ENCODE results near the gene MFSD12. TPM values are rescaled to one million over a fixed set of nuclear protein-coding genes. Genes with fewer than 3 reads are reported as not detected.

Gene MFSD12
- total RNA-seq, 1 donor from 2014 or later = 154 TPM

DNA sequence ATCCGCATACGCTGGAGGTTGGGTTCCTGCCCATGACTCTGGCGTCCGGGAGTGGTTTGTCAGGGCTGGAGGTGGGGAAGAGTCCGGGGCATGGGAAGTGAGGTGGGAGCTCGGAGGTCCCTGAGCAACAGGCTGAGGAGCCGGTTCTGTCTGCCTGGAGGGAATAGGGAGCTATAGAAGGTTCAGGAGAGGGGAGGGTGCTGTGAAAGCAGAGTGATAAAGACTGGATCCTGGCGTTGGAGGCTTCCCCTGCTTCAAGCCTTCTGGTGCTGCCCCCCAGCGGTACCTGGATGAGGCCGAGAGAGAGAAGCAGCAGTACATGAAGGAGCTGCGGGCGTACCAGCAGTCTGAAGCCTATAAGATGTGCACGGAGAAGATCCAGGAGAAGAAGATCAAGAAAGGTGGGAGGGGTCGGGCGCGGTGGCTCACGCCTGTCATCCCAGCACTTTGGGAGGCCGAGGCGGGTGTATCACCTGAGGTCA lies 17.9 kb upstream of the MFSD12 start:
- H3K4me3 ChIP-seq (ENCODE audit: low read depth, low read length) = no peak overlapping the region
- no peaks in the 10 kb centered on the region for H3K36me3 ChIP-seq (ENCODE audit: control insufficient read depth, insufficient read depth, low read length)
- DNase-seq (ENCODE audit: low read depth) = no peak
- no peaks in the 10 kb centered on the region for H3K27me3 ChIP-seq (ENCODE audit: control insufficient read depth, insufficient read depth, low read length)
- TF ChIP-seq, protein P1, sequence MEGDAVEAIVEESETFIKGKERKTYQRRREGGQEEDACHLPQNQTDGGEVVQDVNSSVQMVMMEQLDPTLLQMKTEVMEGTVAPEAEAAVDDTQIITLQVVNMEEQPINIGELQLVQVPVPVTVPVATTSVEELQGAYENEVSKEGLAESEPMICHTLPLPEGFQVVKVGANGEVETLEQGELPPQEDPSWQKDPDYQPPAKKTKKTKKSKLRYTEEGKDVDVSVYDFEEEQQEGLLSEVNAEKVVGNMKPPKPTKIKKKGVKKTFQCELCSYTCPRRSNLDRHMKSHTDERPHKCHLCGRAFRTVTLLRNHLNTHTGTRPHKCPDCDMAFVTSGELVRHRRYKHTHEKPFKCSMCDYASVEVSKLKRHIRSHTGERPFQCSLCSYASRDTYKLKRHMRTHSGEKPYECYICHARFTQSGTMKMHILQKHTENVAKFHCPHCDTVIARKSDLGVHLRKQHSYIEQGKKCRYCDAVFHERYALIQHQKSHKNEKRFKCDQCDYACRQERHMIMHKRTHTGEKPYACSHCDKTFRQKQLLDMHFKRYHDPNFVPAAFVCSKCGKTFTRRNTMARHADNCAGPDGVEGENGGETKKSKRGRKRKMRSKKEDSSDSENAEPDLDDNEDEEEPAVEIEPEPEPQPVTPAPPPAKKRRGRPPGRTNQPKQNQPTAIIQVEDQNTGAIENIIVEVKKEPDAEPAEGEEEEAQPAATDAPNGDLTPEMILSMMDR (IDR thresholded peaks at IDR 0.05; ENCODE audit: insufficient read depth, low read length, poor library complexity, severe bottlenecking) = peak; percentile 38

DNA sequence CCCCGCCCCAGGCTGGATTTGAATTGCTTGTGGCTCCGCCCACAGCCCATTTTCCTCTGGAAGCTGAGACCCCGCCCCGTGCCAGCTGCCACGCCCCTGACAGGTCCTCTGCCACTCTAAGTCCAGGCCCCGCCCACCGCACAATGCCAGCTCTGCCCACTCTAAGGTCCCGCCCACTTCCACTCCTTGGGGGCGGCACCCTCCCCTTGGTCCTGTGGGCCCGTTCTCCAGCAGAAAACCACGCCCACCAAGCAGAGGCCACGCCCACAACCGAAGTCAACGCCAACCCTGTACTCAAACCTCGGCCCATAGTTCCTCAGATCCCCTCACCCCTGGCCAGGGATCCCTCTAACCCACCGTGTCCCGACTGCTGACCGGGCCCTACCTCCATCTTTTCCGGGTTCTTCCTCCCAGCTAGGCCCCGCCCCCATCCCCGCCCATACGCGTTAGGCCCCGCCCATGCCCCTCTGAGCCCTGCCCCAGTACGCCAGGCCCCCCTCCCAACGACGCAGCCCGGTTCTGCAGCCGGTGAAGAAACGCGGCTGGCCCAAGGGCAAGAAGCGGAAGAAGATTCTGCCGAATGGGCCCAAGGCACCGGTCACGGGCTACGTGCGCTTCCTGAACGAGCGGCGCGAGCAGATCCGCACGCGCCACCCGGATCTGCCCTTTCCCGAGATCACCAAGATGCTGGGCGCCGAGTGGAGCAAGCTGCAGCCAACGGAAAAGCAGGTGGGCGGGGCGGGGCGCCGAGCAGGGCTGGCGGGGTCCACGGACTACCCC lies 16.7 kb upstream of the MFSD12 start:
- TF ChIP-seq, protein P1 (IDR thresholded peaks at IDR 0.05; ENCODE audit: insufficient read depth, low read length, poor library complexity, severe bottlenecking) = no peak
- Histone ChIP-seq H3K4me3 (ENCODE audit: low read depth, low read length) (peak overlapping the region; percentile 77), H3K36me3 (ENCODE audit: control insufficient read depth, insufficient read depth, low read length) (no peaks in the 10 kb centered on the region), H3K27me3 (ENCODE audit: control insufficient read depth, insufficient read depth, low read length) (no peaks in the 10 kb centered on the region)
- peak; percentile 80 for DNase-seq (ENCODE audit: low read depth)

DNA sequence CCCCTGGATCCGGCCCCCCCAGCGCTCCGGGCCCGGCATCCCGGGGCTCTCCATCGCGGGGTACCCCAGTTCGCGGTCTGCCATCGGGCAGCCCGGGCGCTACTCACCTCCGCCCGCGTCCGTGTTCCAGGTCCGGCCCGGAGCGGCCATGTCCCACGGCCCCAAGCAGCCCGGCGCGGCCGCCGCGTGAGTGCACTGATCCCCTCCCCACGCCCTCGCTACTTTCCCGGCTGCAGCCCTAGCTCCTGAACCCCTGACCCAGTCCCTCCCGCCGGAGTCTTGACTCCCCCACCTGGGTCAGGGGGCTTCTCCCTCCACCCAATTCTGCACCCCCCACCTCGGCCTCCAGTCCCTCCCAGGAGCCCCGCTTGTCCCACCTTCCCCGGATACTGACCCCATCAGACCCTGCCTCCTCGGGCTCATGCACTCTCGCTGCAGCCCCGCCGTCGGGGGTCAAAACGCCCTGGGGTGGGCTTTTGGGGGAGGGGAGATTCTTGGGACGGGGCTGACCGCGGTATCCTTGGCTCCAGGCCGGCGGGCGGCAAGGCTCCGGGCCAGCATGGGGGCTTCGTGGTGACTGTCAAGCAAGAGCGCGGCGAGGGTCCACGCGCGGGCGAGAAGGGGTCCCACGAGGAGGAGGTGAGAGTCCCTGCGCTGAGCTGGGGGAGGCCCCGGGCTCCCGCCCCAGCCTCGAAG lies 15.9 kb upstream of the MFSD12 start:
- peak overlapping the region; percentile 77 for H3K4me3 ChIP-seq (ENCODE audit: low read depth, low read length)
- no peak for DNase-seq (ENCODE audit: low read depth)
- H3K36me3 ChIP-seq (ENCODE audit: control insufficient read depth, insufficient read depth, low read length) = no peaks in the 10 kb centered on the region
- H3K27me3 ChIP-seq (ENCODE audit: control insufficient read depth, insufficient read depth, low read length) = no peaks in the 10 kb centered on the region
- TF ChIP-seq, protein P1 (IDR thresholded peaks at IDR 0.05; ENCODE audit: insufficient read depth, low read length, poor library complexity, severe bottlenecking) = no peak

DNA sequence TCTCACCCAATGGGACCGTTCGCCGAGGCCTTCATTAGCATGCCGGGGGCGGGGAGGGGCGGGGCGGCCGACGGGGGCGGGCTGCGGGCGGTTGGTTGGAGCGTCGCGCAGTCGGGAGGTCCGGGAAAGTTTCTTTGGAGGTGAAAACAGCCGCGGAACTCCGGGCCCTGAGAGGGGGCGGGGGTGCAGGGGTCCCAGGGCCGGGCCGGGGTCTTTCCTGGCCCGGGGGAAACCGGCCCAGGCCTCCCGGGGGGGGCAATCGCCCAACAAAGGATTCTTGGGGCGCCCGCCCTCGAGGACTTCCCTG lies 15.4 kb upstream of the MFSD12 start, which contains the start of gene HMG20B:
Gene HMG20B (plus strand): TSS at position 90 of the 307 bp plus-strand sequence. CDS start 366 bp downstream, outside the sequence.
- H3K4me3 ChIP-seq (ENCODE audit: low read depth, low read length) = peak within 1 kb of the TSS; percentile 77
- H3K27me3 ChIP-seq (ENCODE audit: control insufficient read depth, insufficient read depth, low read length) = no peaks in the 10 kb centered on the region
- no peak for DNase-seq (ENCODE audit: low read depth)
- no peaks in the 10 kb centered on the region for H3K36me3 ChIP-seq (ENCODE audit: control insufficient read depth, insufficient read depth, low read length)
- TF ChIP-seq, protein P1 (IDR thresholded peaks at IDR 0.05; ENCODE audit: insufficient read depth, low read length, poor library complexity, severe bottlenecking) = no peak

DNA sequence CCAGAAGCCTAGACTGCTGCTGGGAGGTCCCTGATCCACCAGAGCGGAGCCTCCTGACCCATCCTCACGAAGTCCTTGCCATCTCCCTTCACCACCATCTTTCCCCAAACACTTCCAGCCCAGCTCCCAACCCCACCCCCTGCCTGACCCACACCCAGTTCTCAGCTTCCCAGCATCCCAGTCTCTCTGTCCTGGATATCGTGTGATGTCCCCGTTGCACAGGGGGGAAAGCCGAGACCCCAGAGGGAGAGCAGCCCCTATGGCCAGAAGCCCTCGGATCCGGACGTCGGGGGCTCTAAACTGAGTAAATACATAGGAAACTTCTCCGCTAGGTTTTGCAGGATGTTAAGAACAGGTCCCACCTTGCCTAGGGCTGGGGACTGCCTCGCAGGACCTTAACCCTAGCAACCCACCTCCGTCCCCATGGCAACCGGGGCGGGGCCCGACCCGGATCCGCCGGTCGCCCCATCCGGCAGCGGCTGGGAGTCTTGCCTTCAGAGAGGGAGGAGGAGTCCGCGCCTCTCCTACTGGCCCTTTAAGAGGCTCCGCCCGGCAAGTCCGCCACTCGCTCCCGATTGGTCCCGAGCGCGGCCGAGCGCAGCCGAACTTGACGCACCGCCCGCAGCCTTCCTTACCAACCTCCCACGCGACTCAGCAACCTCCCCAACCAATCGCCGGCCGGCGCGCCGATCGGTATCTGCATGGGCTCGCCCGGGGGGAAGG lies 14.9 kb upstream of the MFSD12 start:
- TF ChIP-seq, protein P1 (IDR thresholded peaks at IDR 0.05; ENCODE audit: insufficient read depth, low read length, poor library complexity, severe bottlenecking) = no peak
- Histone ChIP-seq H3K27me3 (ENCODE audit: control insufficient read depth, insufficient read depth, low read length) (no peaks in the 10 kb centered on the region), H3K4me3 (ENCODE audit: low read depth, low read length) (peak overlapping the region; percentile 41), H3K36me3 (ENCODE audit: control insufficient read depth, insufficient read depth, low read length) (no peaks in the 10 kb centered on the region)
- DNase-seq (ENCODE audit: low read depth) = peak; percentile 98

All from kidney epithelial cell (primary cell).